ENCODE data around the gene CIDEA. TPM values are rescaled to one million over a fixed set of nuclear protein-coding genes. Genes with fewer than 3 reads are reported as not detected.

Gene CIDEA
- total and polyA plus RNA-seq, 2 donors (not counting 1 experiment from before 2014, with no cell fraction given) = 0.12 to 1.7 TPM

- Histone ChIP-seq H3K36me3 (ENCODE audit: control insufficient read depth, insufficient read depth, low read length) (no peaks in the 10 kb centered on the region), H4K20me1 (ENCODE audit: control insufficient read depth, extremely low read depth, insufficient read depth, low read length) (no peaks in the 10 kb centered on the region), H3K4me3 (replicated peaks in 1 of 4; ENCODE audit: control extremely low read depth in 1 of 4, insufficient read depth in 1 of 4, low read depth in 3 of 4, low read length in 4 of 4) (no peak overlapping the region), H3K9ac (ENCODE audit: insufficient read depth, low read length) (no peak overlapping the region), H3K27ac (ENCODE audit: insufficient read depth, low read length) (no peak overlapping the region), H3K27me3 (ENCODE audit: control insufficient read depth, insufficient read depth, low read length) (peaks cover 6% of the 10 kb centered on the region), H3K4me2 (ENCODE audit: extremely low read depth, insufficient read depth, low read length) (no peak overlapping the region), H2AFZ (ENCODE audit: low read length) (no peak overlapping the region), H3K9me3 (ENCODE audit: control insufficient read depth, insufficient read depth, low read depth, low read length) (no peaks in the 10 kb centered on the region), H3K4me1 (ENCODE audit: control insufficient read depth, extremely low read depth, insufficient read depth, low read length) (no peaks in the 10 kb centered on the region), H3K79me2 (ENCODE audit: control insufficient read depth, insufficient read depth, low read length) (no peaks in the 10 kb centered on the region)
- TF ChIP-seq CTCF (conservative IDR thresholded peaks at IDR 0.05 in 1 of 2, IDR thresholded peaks at IDR 0.05 in 1 of 2; ENCODE audit: low read depth in 1 of 2, low read length in 2 of 2) = no peak
- TF ChIP-seq EZH2 (IDR thresholded peaks at IDR 0.05; ENCODE audit: low read length, missing control alignments) = no peak
- no peak for DNase-seq (ENCODE audit: low read depth in 2 of 2)
Measured at GRCh38 chr18:12234451-12235190, 19.5 kb upstream of the CIDEA start.

GRCh38 chr18:12236141-12236540, 18.0 kb upstream of the CIDEA start:
- Histone ChIP-seq H3K4me1 (ENCODE audit: control insufficient read depth, extremely low read depth, insufficient read depth, low read length) (no peaks in the 10 kb centered on the region), H3K9ac (ENCODE audit: insufficient read depth, low read length) (no peak overlapping the region), H3K4me2 (ENCODE audit: extremely low read depth, insufficient read depth, low read length) (no peak overlapping the region), H3K36me3 (ENCODE audit: control insufficient read depth, insufficient read depth, low read length) (no peaks in the 10 kb centered on the region), H3K9me3 (ENCODE audit: control insufficient read depth, insufficient read depth, low read depth, low read length) (no peaks in the 10 kb centered on the region), H3K79me2 (ENCODE audit: control insufficient read depth, insufficient read depth, low read length) (no peaks in the 10 kb centered on the region), H3K27ac (ENCODE audit: insufficient read depth, low read length) (no peak overlapping the region), H4K20me1 (ENCODE audit: control insufficient read depth, extremely low read depth, insufficient read depth, low read length) (no peaks in the 10 kb centered on the region), H2AFZ (ENCODE audit: low read length) (no peak overlapping the region), H3K27me3 (ENCODE audit: control insufficient read depth, insufficient read depth, low read length) (peaks cover 6% of the 10 kb centered on the region), H3K4me3 (replicated peaks in 1 of 4; ENCODE audit: control extremely low read depth in 1 of 4, insufficient read depth in 1 of 4, low read depth in 3 of 4, low read length in 4 of 4) (no peak overlapping the region)
- TF ChIP-seq EZH2 (IDR thresholded peaks at IDR 0.05; ENCODE audit: low read length, missing control alignments) (no peak), CTCF (conservative IDR thresholded peaks at IDR 0.05 in 1 of 2, IDR thresholded peaks at IDR 0.05 in 1 of 2; ENCODE audit: low read depth in 1 of 2, low read length in 2 of 2) (no peak)
- DNase-seq (ENCODE audit: low read depth in 2 of 2) = no peak

- no peak overlapping the region for H3K27ac ChIP-seq (ENCODE audit: insufficient read depth, low read length)
- peaks cover 6% of the 10 kb centered on the region for H3K27me3 ChIP-seq (ENCODE audit: control insufficient read depth, insufficient read depth, low read length)
- no peak overlapping the region for H3K4me3 ChIP-seq (replicated peaks in 1 of 4; ENCODE audit: control extremely low read depth in 1 of 4, insufficient read depth in 1 of 4, low read depth in 3 of 4, low read length in 4 of 4)
Measured at GRCh38 chr18:12236934-12237832, 17.0 kb upstream of the CIDEA start.

More at GRCh38 chr18:12236934-12237832, 17.0 kb upstream of the CIDEA start:
- no peaks in the 10 kb centered on the region for H3K79me2 ChIP-seq (ENCODE audit: control insufficient read depth, insufficient read depth, low read length)
- TF ChIP-seq CTCF (conservative IDR thresholded peaks at IDR 0.05 in 1 of 2, IDR thresholded peaks at IDR 0.05 in 1 of 2; ENCODE audit: low read depth in 1 of 2, low read length in 2 of 2) = peak; percentile 74 to 94
- no peak for TF ChIP-seq EZH2 (IDR thresholded peaks at IDR 0.05; ENCODE audit: low read length, missing control alignments)
- H3K4me2 ChIP-seq (ENCODE audit: extremely low read depth, insufficient read depth, low read length) = peak overlapping the region; percentile 41
- no peak overlapping the region for H2AFZ ChIP-seq (ENCODE audit: low read length)
- H3K36me3 ChIP-seq (ENCODE audit: control insufficient read depth, insufficient read depth, low read length) = no peaks in the 10 kb centered on the region
- H3K9me3 ChIP-seq (ENCODE audit: control insufficient read depth, insufficient read depth, low read depth, low read length) = no peaks in the 10 kb centered on the region
- peak; percentile 35 to 53 for DNase-seq (ENCODE audit: low read depth in 2 of 2)
- H3K4me1 ChIP-seq (ENCODE audit: control insufficient read depth, extremely low read depth, insufficient read depth, low read length) = no peaks in the 10 kb centered on the region
- no peaks in the 10 kb centered on the region for H4K20me1 ChIP-seq (ENCODE audit: control insufficient read depth, extremely low read depth, insufficient read depth, low read length)
- no peak overlapping the region for H3K9ac ChIP-seq (ENCODE audit: insufficient read depth, low read length)
